Ascending aorta (tissue), 2 donors: Measurements from ENCODE around the gene PPT2. TPM values are rescaled to one million over a fixed set of nuclear protein-coding genes. Genes with fewer than 3 reads are reported as not detected.
"Not testable (repeated sequence)": the region's sequence is repeated elsewhere in the genome, so short reads cannot be mapped to it uniquely, and the experiment has no call there.

Experiments
- DNase-seq, 2 donors: peaks; one replicate each; pipeline ENCODE4 v3.0.0-alpha.2; 2019; ENCODE audit warnings: low spot score in 2 of 2
- H3K27ac ChIP-seq, 2 donors: fragments of 200-600 bp; sonication (generic); one replicate each; pipeline ENCODE4 v1.5.1; 2016 to 2017; ENCODE audit warnings: mild to moderate bottlenecking in 1 of 2
- H3K27me3 ChIP-seq: fragments of 200-600 bp; sonication (generic); one replicate; pipeline ENCODE4 v1.5.1; 2017
- H3K36me3 ChIP-seq, 2 donors: fragments of 200-600 bp; sonication (generic); one replicate each; pipeline ENCODE4 v1.5.1; 2016
- H3K4me1 ChIP-seq, 2 donors: fragments of 200-600 bp; sonication (generic); one replicate each; pipeline ENCODE4 v1.5.1; 2016 to 2017; ENCODE audit warnings: mild to moderate bottlenecking in 1 of 2
- H3K4me3 ChIP-seq, 2 donors: fragments of 200-600 bp; sonication (generic); one replicate each; pipeline ENCODE4 v1.5.1; 2016 to 2017; ENCODE audit warnings: mild to moderate bottlenecking in 1 of 2
- H3K9me3 ChIP-seq, 2 donors: fragments of 200-600 bp; sonication (generic); one replicate each; pipeline ENCODE4 v1.5.1; 2016
- intact Hi-C: fragments of 100-400 bp; cut with DNase I; formaldehyde crosslinking; loops from one replicate; pipeline ENCODE4 v1.15.1; 2023
- total RNA-seq: library from RNA; depleted of rRNA; stranded (reverse); fragments of >200 nt; gene quantifications from one replicate; pipeline ENCODE4 v1.1.0, GENCODE V29; 2016
- TF ChIP-seq, protein P1 (sequence below), 3 experiments: fragments of 200-600 bp in 2 of 3; fragments of 450-650 bp in 1 of 3; sonication (generic) in 2 of 3; IDR thresholded peaks; one replicate each; pipeline ENCODE4 v1.5.1; 2016 to 2019; ENCODE audit warnings: antibody characterized with exemption in 3 of 3, mild to moderate bottlenecking in 1 of 3, moderate library complexity in 1 of 3

PPT2 gene
- total RNA-seq, 1 donor from 2014 or later, result 839 TPM

DNA sequence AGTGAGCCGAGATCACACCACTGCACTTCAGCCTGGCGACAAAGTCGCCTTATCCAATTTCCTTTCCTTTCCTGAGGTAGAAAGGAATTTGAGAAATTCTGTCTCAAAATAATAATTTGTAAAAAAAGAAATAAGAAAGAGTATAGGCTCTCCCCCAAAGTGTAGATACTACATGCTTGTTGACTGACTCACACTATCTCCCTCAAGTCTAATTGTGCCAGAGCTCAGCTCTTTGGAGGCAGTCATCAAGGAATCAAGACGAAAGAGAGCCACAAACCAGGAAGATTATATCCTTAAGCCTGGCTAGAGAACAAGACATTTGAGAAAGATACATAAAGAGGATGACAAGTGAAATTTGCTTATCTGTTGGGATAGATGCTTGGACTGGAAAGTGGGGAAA, 20.2 kb upstream of the PPT2 start:
- DNase-seq, result no peak
- intact Hi-C loops, result no loop called here
- H3K4me3 ChIP-seq, result no peak overlapping the region
- H3K27ac ChIP-seq, result no peak overlapping the region
- H3K9me3 ChIP-seq, result no peaks in the 10 kb centered on the region
- TF ChIP-seq, protein P1, sequence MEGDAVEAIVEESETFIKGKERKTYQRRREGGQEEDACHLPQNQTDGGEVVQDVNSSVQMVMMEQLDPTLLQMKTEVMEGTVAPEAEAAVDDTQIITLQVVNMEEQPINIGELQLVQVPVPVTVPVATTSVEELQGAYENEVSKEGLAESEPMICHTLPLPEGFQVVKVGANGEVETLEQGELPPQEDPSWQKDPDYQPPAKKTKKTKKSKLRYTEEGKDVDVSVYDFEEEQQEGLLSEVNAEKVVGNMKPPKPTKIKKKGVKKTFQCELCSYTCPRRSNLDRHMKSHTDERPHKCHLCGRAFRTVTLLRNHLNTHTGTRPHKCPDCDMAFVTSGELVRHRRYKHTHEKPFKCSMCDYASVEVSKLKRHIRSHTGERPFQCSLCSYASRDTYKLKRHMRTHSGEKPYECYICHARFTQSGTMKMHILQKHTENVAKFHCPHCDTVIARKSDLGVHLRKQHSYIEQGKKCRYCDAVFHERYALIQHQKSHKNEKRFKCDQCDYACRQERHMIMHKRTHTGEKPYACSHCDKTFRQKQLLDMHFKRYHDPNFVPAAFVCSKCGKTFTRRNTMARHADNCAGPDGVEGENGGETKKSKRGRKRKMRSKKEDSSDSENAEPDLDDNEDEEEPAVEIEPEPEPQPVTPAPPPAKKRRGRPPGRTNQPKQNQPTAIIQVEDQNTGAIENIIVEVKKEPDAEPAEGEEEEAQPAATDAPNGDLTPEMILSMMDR (IDR thresholded peaks at IDR 0.05), result no peak
- H3K27me3 ChIP-seq, result no peaks in the 10 kb centered on the region
- peaks cover 7 to 8% of the 10 kb centered on the region in 2 donors for H3K4me1 ChIP-seq
- no peaks in the 10 kb centered on the region for H3K36me3 ChIP-seq

DNA sequence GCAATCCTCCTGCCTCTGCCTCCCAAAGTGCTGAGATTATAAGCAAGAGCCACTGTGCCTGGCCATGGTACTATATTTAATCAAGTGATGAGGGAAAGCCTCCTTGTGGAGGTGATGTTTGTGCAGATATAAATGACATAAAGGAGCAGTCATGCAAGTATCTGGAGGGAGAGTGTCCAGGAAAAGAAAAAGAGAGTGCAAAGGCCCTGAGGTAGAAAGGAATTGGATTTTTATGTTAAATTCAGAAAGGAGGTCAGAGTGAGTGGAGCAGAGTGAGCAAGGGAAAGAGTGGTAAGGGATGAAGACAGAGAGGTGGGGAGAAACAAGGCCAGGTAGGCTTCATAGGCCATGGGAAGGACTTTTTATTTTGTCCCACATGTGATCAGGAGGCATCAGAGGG, 16.5 kb upstream of the PPT2 start:
- no peaks in the 10 kb centered on the region for H3K27me3 ChIP-seq
- no peaks in the 10 kb centered on the region for H3K9me3 ChIP-seq
- TF ChIP-seq, protein P1 (IDR thresholded peaks at IDR 0.05), result no peak
- H3K36me3 ChIP-seq, result no peaks in the 10 kb centered on the region
- DNase-seq, result no peak
- no peak overlapping the region for H3K27ac ChIP-seq
- H3K4me3 ChIP-seq, result no peak overlapping the region
- intact Hi-C loops, result no loop called here
- H3K4me1 ChIP-seq, result no peaks in the 10 kb centered on the region

DNA sequence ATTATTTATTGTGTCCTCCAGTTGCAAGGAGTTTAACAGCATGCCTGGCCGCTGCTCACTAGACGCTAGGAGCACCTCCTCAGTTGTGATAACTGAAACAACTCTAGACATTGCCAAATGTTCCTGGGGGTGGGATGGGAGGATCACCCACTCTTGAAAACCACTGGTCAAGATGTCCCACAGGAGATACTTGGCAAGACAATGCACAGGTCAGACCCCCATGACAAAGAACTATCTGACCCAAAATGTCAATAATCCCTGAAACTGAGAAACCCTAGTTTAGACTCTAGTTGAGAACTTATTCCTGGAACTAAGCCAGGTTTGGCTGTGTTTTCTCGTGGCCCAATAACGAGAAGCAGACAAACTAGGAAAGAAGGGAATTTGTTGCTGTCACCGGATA, 14.4 kb upstream of the PPT2 start:
- Histone ChIP-seq H3K4me1 (no peaks in the 10 kb centered on the region), H3K36me3 (no peaks in the 10 kb centered on the region), H3K27ac (no peak overlapping the region), H3K9me3 (no peaks in the 10 kb centered on the region), H3K4me3 (no peak overlapping the region), H3K27me3 (no peaks in the 10 kb centered on the region)
- intact Hi-C loops, result no loop called here
- no peak for DNase-seq
- TF ChIP-seq, protein P1 (IDR thresholded peaks at IDR 0.05), result no peak

DNA sequence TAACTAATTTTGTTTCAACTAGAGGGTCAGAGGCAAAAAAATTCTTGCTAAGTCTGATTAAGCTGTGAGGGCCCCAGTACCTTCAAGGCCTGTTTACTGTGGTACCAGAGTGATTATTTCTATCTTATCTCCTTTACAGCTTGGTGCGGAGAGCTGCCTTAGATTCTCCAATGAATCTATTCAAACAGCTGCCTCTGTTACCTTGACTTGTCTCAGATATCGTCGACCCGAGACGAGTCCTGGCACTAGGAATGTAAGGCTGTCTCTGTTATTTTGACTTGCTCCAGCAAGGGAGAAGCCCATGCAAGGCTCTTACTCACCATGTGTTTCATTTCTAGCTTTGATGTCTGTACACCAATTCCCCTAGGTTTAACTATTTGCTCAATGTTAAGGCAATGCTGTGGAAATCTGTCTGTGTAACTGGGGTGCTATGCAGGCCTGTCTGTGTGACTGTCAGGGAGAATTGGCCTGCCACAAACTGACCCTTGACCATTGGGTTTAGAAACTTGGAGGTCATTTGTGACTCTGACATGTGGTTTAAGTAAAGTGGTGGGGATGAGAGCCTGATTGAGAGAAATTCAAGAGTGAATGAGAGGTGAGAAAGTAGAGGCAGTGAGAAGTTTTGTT, 13.4 kb upstream of the PPT2 start:
- Histone ChIP-seq H3K4me1 (no peaks in the 10 kb centered on the region), H3K27ac (no peak overlapping the region), H3K36me3 (no peaks in the 10 kb centered on the region), H3K27me3 (no peaks in the 10 kb centered on the region), H3K9me3 (no peaks in the 10 kb centered on the region), H3K4me3 (no peak overlapping the region)
- intact Hi-C loops, result no loop called here
- TF ChIP-seq, protein P1 (IDR thresholded peaks at IDR 0.05), result no peak
- DNase-seq, result no peak

DNA sequence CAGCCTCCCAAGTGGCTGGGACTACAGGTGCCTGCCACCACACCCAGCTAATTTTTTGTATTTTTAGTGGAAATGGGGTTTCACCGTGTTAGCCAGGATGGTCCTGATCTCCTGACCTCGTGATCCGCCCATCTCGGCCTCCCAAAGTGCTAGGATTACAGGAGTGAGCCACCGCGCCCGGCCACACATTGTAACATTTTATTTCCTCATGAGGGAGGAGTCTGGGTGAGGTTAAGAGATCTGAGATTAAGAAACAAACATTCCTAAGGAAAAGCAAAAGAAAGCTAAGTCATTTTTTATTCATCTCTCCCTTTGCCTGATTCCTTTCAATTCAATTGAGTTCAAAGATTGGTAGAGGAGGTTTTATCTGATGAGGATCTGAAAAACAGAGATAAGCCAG, 9.7 kb upstream of the PPT2 start:
- DNase-seq, H3K27ac ChIP-seq, intact Hi-C loops, H3K27me3 ChIP-seq, H3K9me3 ChIP-seq, H3K4me3 ChIP-seq, H3K4me1 ChIP-seq, H3K36me3 ChIP-seq: not testable (repeated sequence)

DNA sequence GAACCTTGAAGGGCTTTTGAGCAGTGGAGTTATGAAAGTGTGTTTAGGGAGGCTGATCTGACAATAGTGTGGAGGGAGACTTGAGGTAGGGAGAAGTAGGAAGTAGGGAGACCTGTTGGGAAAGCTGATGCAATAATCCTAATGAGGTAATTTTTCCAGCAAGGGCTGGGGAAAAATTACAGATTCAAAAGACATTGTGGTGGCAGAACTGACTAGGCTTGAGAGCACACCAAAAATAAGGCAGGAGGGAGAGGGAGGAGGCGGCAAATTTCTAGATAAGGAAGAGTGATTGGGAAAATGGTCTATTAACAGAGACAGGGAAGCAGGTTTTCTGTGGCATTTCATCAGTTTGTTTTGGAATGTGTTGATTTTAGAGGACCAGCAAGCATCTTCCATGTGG, 7.7 kb upstream of the PPT2 start:
- TF ChIP-seq, protein P1 (IDR thresholded peaks at IDR 0.05), result no peak
- peaks cover 10 to 13% of the 10 kb centered on the region in 2 donors for H3K36me3 ChIP-seq

More for the DNA sequence above, 7.7 kb upstream of the PPT2 start:
- Histone ChIP-seq H3K27ac (no peak overlapping the region), H3K9me3 (no peaks in the 10 kb centered on the region), H3K4me1 (peaks cover 8% of the 10 kb centered on the region in 2 donors), H3K27me3 (no peaks in the 10 kb centered on the region), H3K4me3 (no peak overlapping the region)
- no peak for DNase-seq
- intact Hi-C loops, result no loop called here
